NOMO-1 (cell line): ENCODE data around the gene PRSS56.
A peak's percentile ranks its signal among the peaks of the same experiment; 100 is the strongest.

Source experiments
- DNase-seq, 2 experiments: peaks; one replicate each; lab custom pipeline; 2025; ENCODE audit not compliant: unreplicated experiment in 2 of 2; lab: John Stamatoyannopoulos, UW

Gene PRSS56

GRCh38 chr2:232501794-232502390 is 18.3 kb upstream of the PRSS56 start:
- DNase-seq, result no peak

GRCh38 chr2:232502511-232502910 is 17.7 kb upstream of the PRSS56 start:
- DNase-seq, result no peak

- no peak for DNase-seq
Measured at GRCh38 chr2:232502911-232503808, 17.0 kb upstream of the PRSS56 start.

GRCh38 chr2:232503809-232504323 is 16.3 kb upstream of the PRSS56 start:
- DNase-seq, result no peak

- DNase-seq, result no peak
Measured at GRCh38 chr2:232504438-232504837, 15.8 kb upstream of the PRSS56 start.

- no peak for DNase-seq
Measured at GRCh38 chr2:232505856-232506255, 14.3 kb upstream of the PRSS56 start.

- no peak for DNase-seq
Measured at GRCh38 chr2:232506709-232507108, 13.5 kb upstream of the PRSS56 start.

- DNase-seq, result no peak
Measured at GRCh38 chr2:232508251-232508650, 11.9 kb upstream of the PRSS56 start.

GRCh38 chr2:232511336-232511890 is 8.8 kb upstream of the PRSS56 start:
- DNase-seq, result no peak

- DNase-seq, result no peak
Measured at GRCh38 chr2:232512602-232513001, 7.6 kb upstream of the PRSS56 start.

GRCh38 chr2:232513353-232513752 is 6.8 kb upstream of the PRSS56 start:
- no peak for DNase-seq

- no peak for DNase-seq
Measured at GRCh38 chr2:232515639-232516038, 4.5 kb upstream of the PRSS56 start.

- no peak for DNase-seq
Measured at GRCh38 chr2:232516551-232516950, 3.6 kb upstream of the PRSS56 start.

- DNase-seq, result no peak
Measured at GRCh38 chr2:232518844-232519243, 1.3 kb upstream of the PRSS56 start.

GRCh38 chr2:232520489-232520888 is 301 bp downstream of the PRSS56 start:
- DNase-seq, result no peak

- no peak for DNase-seq
Measured at GRCh38 chr2:232521098-232521497, 910 bp downstream of the PRSS56 start.

GRCh38 chr2:232521959-232522622 is 1.9 kb downstream of the PRSS56 start:
- DNase-seq, result peak; percentile 7 to 20

GRCh38 chr2:232522623-232523401 is 2.6 kb downstream of the PRSS56 start:
- no peak for DNase-seq

GRCh38 chr2:232523402-232523681 is 3.2 kb downstream of the PRSS56 start:
- no peak for DNase-seq
